K562 (cell line): ENCODE data around the gene FHDC1. TPM values are rescaled to one million over a fixed set of nuclear protein-coding genes. Genes with fewer than 3 reads are reported as not detected.

ENCODE experiments used
- BRD4 ChIP-seq: fragments of 200-600 bp; sonication (generic); IDR thresholded peaks from 2 replicates; pipeline ENCODE4 v1.6.1; 2017; ENCODE audit warnings: inconsistent platforms
- CHD1 ChIP-seq: fragments of 200-600 bp; sonication (generic); IDR thresholded peaks from one replicate; pipeline ENCODE4 v1.6.1; 2012; ENCODE audit warnings: mild to moderate bottlenecking, moderate library complexity, low read length, inconsistent platforms
- GABPB1 ChIP-seq: sonication (generic); formaldehyde crosslinking; IDR thresholded peaks from 2 replicates; pipeline ENCODE4 v1.8.0; 2022; ENCODE audit warnings: mild to moderate bottlenecking, missing genetic modification reagents
- HES1 ChIP-seq: fragments of 450-650 bp; IDR thresholded peaks from 2 replicates; pipeline ENCODE4 v1.6.1; 2016; ENCODE audit warnings: low read depth, mild to moderate bottlenecking, moderate library complexity
- KAT7 ChIP-seq: sonication (generic); formaldehyde crosslinking; IDR thresholded peaks from 2 replicates; pipeline ENCODE4 v1.8.0; 2022; ENCODE audit warnings: missing genetic modification reagents, mild to moderate bottlenecking, borderline replicate concordance
- MTF1 ChIP-seq: fragments of 250-450 bp; sonication (Bioruptor Pico); IDR thresholded peaks from 2 replicates; pipeline ENCODE4 v1.9.0; 2021; ENCODE audit warnings: moderate library complexity, mild to moderate bottlenecking, inconsistent platforms, borderline replicate concordance
- NR2C2 ChIP-seq, 2 experiments: fragments of 200-800 bp in 1 of 2; sonication (Bioruptor generic) in 1 of 2; sonication (generic) in 1 of 2; formaldehyde crosslinking in 1 of 2; IDR thresholded peaks; 2 replicates each; pipeline versions ENCODE4 v1.6.1 to v1.8.0; 2016 to 2022; ENCODE audit warnings: mild to moderate bottlenecking in 1 of 2, missing compliant biosample characterization in 1 of 2, missing genetic modification characterization in 1 of 2, missing genetic modification reagents in 1 of 2
- NUFIP1 ChIP-seq: fragments of 450-650 bp; IDR thresholded peaks from 2 replicates; pipeline ENCODE4 v1.6.1; 2018; ENCODE audit not compliant: partially characterized antibody
- PBX2 ChIP-seq, 2 experiments: IDR thresholded peaks in 1 of 2; conservative IDR thresholded peaks in 1 of 2; 2 replicates each; pipeline ENCODE4 v1.6.1; 2016; ENCODE audit warnings: low read depth in 2 of 2, mild to moderate bottlenecking in 1 of 2, missing compliant biosample characterization in 1 of 2, missing genetic modification characterization in 1 of 2, moderate library complexity in 1 of 2
- PCBP1 ChIP-seq: fragments of 200-400 bp; formaldehyde crosslinking; IDR thresholded peaks from 2 replicates; pipeline ENCODE4 v1.6.1; 2018; ENCODE audit warnings: mild to moderate bottlenecking, low read depth, low read length; ENCODE audit not compliant: poor library complexity, severe bottlenecking
- RB1 ChIP-seq: fragments of 450-650 bp; IDR thresholded peaks from 2 replicates; pipeline ENCODE4 v1.6.1; 2017; ENCODE audit warnings: low read depth, mild to moderate bottlenecking
- RBM17 ChIP-seq: fragments of 200-400 bp; formaldehyde crosslinking; IDR thresholded peaks from 2 replicates; pipeline ENCODE4 v1.6.1; 2017; ENCODE audit warnings: low read depth, mild to moderate bottlenecking, low read length, borderline replicate concordance
- TCF7L2 ChIP-seq: fragments of 150-350 bp; IDR thresholded peaks from 2 replicates; pipeline ENCODE4 v1.6.1; 2016; ENCODE audit warnings: low read depth, mild to moderate bottlenecking, low read length, moderate library complexity
- TEAD4 ChIP-seq, 2 experiments: sonication (generic) in 1 of 2; formaldehyde crosslinking in 1 of 2; IDR thresholded peaks; 2 replicates each; pipeline versions ENCODE4 v1.6.1 to v1.8.0; 2012 to 2022; ENCODE audit warnings: borderline replicate concordance in 1 of 2, inconsistent platforms in 1 of 2, low read length in 1 of 2, mild to moderate bottlenecking in 1 of 2, missing genetic modification reagents in 1 of 2
- U2AF2 ChIP-seq: fragments of 200-400 bp; formaldehyde crosslinking; optimal IDR thresholded peaks from 2 replicates; pipeline ENCODE3; 2017; ENCODE audit warnings: low read depth, mild to moderate bottlenecking, low read length
- ZFP36 ChIP-seq: fragments of 150-350 bp; IDR thresholded peaks from 2 replicates; pipeline ENCODE4 v1.6.1; 2018; ENCODE audit warnings: low read length, low read depth; ENCODE audit not compliant: partially characterized antibody
- polyA plus RNA-seq, 8 experiments: library from polyadenylated mRNA; depleted of rRNA in 4 of 8; stranded (reverse) in 5 of 8; unstranded in 3 of 8; fragments of >200 nt; fragmentation: Nextera tagmentation in 2 of 8; fragmentation: Illumina TruSeq in 1 of 8; extraction: Ambion mirVana in 2 of 8; extraction: Trizol in 1 of 8; gene quantifications; 2 replicates each; pipeline versions ENCODE4 v1.2.1 to v1.2.3, GENCODE V29; 2011 to 2014; ENCODE audit warnings: inconsistent platforms in 1 of 8, missing spikeins in 1 of 8
- total RNA-seq, 7 experiments: library from RNA; depleted of rRNA in 6 of 7; stranded (reverse); fragments of >200 nt in 6 of 7; fragmentation: Illumina TruSeq in 2 of 7; extraction: Trizol in 2 of 7; gene quantifications; 2 replicates each; pipeline versions ENCODE4 v1.2.1 to v1.2.3, GENCODE V29; 2011 to 2021; ENCODE audit warnings: low replicate concordance in 1 of 7
- TF ChIP-seq, protein P1 (sequence below): fragments of 250-450 bp; sonication (Bioruptor Pico); IDR thresholded peaks from 2 replicates; pipeline ENCODE4 v1.8.0; 2022; ENCODE audit warnings: moderate library complexity, mild to moderate bottlenecking, inconsistent platforms
- TF ChIP-seq, protein P2 (sequence below): sonication (generic); formaldehyde crosslinking; IDR thresholded peaks from 2 replicates; pipeline ENCODE4 v1.8.0; 2022; ENCODE audit warnings: missing genetic modification reagents, mild to moderate bottlenecking, moderate library complexity, borderline replicate concordance
- TF ChIP-seq, protein P3 (sequence below): fragments of 450-650 bp; formaldehyde crosslinking; IDR thresholded peaks from 2 replicates; pipeline ENCODE4 v1.4.0; 2020; ENCODE audit warnings: mild to moderate bottlenecking, mixed read lengths

Gene FHDC1
- total and polyA plus RNA-seq, 9 of the 15 experiments (the other 6 are each of a cell fraction or from before 2014, with no cell fraction given) = 0.01 to 0.43 (median 0.07) TPM

DNA sequence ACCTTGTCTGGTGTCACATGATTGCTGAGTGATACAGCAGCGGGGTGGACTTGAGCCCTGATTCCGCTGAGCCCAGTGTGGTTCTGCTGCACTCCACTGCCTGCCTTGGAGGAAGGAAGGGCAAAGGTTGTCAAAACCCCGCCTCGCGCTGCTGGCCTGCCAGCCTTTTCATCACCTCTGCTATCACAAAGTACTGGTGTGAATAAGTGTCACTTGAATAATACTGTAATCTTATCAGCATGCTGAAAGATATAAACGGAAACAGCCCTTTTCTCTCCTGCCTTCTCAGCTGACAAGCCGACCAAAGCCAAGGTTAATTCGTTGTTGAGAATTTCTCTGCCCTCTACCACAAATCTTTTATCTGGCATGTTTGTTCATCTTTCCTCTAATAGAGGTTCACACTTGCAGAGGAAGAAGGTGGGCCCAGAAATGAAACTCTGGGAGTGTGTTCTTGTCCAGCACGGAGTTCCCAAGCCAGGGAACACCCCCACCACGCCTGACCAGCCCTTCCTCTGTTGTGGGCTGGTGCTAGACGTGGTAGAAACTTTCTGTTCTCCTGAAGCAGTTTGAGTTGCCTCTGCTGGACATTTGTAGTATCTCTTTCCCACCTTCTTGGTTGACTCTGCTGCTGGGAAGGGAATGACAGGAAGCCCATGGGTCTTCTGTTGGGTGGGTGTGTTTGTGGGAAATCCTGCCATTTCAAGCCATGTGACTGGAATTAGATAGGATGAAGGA lies 21.5 kb downstream of the FHDC1 start (continued):
- TF ChIP-seq PBX2 (CRISPR knock-in tag; IDR thresholded peaks at IDR 0.05; ENCODE audit: low read depth) = no peak
- TF ChIP-seq PBX2 (tag; conservative IDR thresholded peaks at IDR 0.05; ENCODE audit: low read depth) = peak; percentile 52
- no peak for TF ChIP-seq CHD1
- no peak for TF ChIP-seq PCBP1
- 0 out of 2 replicates have a peak, but pooled peaks have one; percentile 72 for TF ChIP-seq KAT7 (CRISPR knock-in tag)
- TF ChIP-seq MTF1 = no peak
- TF ChIP-seq GABPB1 (CRISPR knock-in tag) = 0 out of 2 replicates have a peak, but pooled peaks have one; percentile 9
- TF ChIP-seq U2AF2 = no peak
- no peak for TF ChIP-seq NR2C2 (CRISPR knock-in tag; IDR thresholded peaks at IDR 0.05)
- TF ChIP-seq NR2C2 (tag; IDR thresholded peaks at IDR 0.05) = peak; percentile 67
- TF ChIP-seq ZFP36 = peak; percentile 55
- no peak for TF ChIP-seq RB1
- TF ChIP-seq, protein P1, sequence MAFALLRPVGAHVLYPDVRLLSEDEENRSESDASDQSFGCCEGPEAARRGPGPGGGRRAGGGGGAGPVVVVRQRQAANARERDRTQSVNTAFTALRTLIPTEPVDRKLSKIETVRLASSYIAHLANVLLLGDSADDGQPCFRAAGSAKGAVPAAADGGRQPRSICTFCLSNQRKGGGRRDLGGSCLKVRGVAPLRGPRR (CRISPR knock-in tag) = no peak
- no peak for TF ChIP-seq NUFIP1
- TF ChIP-seq, protein P2, sequence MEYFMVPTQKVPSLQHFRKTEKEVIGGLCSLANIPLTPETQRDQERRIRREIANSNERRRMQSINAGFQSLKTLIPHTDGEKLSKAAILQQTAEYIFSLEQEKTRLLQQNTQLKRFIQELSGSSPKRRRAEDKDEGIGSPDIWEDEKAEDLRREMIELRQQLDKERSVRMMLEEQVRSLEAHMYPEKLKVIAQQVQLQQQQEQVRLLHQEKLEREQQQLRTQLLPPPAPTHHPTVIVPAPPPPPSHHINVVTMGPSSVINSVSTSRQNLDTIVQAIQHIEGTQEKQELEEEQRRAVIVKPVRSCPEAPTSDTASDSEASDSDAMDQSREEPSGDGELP (CRISPR knock-in tag) = peak; percentile 52; the same call in 1 of the 2 replicates
- TF ChIP-seq RBM17 = no peak
- TF ChIP-seq, protein P3, sequence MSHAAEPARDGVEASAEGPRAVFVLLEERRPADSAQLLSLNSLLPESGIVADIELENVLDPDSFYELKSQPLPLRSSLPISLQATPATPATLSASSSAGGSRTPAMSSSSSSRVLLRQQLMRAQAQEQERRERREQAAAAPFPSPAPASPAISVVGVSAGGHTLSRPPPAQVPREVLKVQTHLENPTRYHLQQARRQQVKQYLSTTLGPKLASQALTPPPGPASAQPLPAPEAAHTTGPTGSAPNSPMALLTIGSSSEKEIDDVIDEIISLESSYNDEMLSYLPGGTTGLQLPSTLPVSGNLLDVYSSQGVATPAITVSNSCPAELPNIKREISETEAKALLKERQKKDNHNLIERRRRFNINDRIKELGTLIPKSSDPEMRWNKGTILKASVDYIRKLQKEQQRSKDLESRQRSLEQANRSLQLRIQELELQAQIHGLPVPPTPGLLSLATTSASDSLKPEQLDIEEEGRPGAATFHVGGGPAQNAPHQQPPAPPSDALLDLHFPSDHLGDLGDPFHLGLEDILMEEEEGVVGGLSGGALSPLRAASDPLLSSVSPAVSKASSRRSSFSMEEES = peak; percentile 53
- TF ChIP-seq BRD4 = no peak
- peak; percentile 70 for TF ChIP-seq HES1
- 0 out of 2 replicates have a peak, but pooled peaks have one; percentile 12 for TF ChIP-seq TEAD4 (IDR thresholded peaks at IDR 0.05; ENCODE audit: low read length)
- TF ChIP-seq TEAD4 (CRISPR knock-in tag; IDR thresholded peaks at IDR 0.05; ENCODE audit: borderline replicate concordance) = no peak
- no peak for TF ChIP-seq TCF7L2
